Stimulated activated CD4-positive, alpha-beta T cell treated with anti-CD3 and anti-CD28 coated beads, Interleukin-4, amount 100 ng/mL, for 48 hours (primary cell): ENCODE data around the gene HSF4.

Source experiments
- DNase-seq, 2 donors: peaks; one replicate each; pipeline ENCODE4 v3.0.0-alpha.2; 2020; ENCODE audit warnings: low read depth in 2 of 2

The HSF4 gene

GRCh38 chr16:67184995-67185650 lies 20.6 kb downstream of the HSF4 start:
- peak; percentile 82 to 87 for DNase-seq

GRCh38 chr16:67185651-67186134 lies 21.1 kb downstream of the HSF4 start:
- no peak for DNase-seq

DNA sequence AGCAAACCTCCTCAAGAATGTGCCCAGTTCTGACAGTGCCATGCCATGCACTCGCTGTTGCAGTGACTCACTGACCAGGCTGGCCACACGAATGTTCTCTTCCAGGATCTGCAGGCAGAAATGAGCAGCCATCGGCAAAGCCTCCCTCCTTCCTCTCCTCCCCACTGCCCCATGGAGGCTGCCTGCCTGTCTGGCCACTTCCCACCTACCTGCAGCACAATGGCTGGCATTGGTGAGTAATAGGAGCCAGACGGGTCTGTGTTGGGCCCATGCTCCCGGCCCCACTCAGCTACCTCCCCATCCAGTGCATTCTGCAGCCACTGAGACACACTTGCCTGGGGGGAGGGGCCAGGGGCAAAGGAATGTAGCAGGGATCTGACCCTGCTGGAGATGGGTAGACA lies 22.0 kb downstream of the HSF4 start:
- no peak for DNase-seq

- DNase-seq, result no peak
Measured at GRCh38 chr16:67187175-67187890, 22.8 kb downstream of the HSF4 start.

GRCh38 chr16:67188323-67188722 lies 23.8 kb downstream of the HSF4 start:
- DNase-seq, result no peak

DNA sequence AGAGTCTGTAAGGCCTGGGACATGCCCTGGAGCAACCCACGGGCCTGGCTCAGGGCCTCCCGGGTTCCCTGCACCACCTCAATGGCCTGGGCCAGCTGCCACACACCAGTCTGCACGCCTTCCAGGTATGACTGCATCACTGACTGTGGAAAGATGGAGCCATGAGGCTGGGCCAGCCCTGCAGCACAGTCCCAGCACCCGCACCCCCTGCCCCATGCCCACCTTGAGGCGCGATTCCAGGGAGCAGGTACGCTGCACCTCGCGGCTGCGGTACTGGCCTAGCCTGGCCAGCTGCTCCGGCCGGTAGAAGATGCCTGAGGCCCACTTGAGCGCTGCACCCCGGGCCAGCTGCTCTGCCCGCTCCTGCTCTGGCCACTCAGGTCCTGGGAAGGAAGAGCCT lies 24.3 kb downstream of the HSF4 start:
- no peak for DNase-seq

- no peak for DNase-seq
Measured at GRCh38 chr16:67190041-67190440, 25.5 kb downstream of the HSF4 start, which contains the start of gene EXOC3L1. TSS of gene EXOC3L1 (minus strand) at chr16:67190136. CDS start at chr16:67189676, 460 bp downstream.

DNA sequence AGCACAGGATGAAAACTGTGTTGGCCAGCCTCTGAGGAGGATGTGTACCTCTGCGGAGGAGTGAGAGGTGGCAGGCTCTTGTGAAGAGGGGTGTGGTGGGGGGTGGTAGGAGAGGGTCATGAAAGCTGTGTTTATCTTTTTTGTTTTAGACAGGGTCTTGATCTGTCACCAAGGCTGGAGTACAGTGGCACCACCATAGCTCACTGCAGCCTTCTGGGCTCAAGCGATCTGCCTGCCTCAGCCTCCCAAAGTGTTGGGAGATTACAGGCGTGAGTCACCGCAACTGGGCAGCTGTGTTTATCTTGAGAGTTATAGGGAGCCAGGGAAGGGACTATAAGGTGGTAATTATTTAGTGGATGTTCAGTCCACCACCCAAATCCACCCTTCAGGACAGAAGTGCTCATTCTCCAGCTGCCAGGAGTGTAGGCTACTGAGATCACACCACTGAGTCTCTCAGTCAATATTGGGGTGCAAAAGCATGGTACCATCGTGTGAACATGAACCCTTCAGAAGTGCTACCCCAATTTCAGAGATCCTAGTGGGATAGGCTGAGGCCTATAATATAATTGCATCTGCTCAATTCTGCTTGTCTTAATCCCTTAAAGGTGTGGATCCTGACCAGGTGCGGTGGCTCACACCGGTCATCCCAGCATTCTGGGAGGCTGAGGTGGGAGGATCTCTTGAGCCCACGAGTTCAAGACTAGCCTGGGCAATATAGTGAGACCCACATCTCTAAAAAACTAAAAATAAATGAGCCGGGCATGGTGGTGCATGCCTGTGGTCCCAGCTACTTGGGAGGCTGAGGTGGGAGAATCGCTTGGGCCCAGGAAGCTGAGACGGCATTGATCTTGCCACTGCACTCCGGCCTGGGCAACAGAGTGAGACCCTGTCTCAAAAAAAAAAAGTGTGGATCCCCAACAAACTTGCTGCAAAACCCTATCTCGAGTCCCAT lies 26.2 kb downstream of the HSF4 start:
- no peak for DNase-seq

DNA sequence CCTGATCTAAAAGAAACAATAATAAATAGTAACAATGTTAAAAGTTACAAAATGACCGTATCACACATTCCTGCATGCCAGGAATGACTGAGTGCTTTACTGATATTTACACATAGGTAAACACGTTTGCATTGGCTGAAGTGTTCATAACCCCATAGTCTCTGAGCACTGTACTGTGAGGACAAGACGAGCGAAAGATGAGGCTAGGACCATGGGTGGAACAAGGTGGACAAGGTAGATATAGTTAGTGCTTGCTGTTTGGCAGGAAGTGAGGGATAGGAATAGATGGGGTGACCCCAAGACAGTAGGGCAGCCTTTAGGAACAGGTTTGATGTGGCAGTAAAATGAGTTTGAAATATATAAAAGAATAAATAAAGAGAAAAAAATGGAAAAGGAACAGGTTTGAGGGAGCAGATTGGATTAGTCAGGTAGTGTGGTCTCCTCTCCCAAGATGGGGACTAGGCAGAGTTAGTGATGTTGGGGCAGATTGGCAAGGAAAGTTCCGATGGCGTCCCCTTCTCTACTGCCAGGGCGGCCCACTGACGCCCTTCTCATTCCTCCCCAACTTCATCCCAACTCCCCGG lies 27.0 kb downstream of the HSF4 start:
- DNase-seq, result no peak

DNA sequence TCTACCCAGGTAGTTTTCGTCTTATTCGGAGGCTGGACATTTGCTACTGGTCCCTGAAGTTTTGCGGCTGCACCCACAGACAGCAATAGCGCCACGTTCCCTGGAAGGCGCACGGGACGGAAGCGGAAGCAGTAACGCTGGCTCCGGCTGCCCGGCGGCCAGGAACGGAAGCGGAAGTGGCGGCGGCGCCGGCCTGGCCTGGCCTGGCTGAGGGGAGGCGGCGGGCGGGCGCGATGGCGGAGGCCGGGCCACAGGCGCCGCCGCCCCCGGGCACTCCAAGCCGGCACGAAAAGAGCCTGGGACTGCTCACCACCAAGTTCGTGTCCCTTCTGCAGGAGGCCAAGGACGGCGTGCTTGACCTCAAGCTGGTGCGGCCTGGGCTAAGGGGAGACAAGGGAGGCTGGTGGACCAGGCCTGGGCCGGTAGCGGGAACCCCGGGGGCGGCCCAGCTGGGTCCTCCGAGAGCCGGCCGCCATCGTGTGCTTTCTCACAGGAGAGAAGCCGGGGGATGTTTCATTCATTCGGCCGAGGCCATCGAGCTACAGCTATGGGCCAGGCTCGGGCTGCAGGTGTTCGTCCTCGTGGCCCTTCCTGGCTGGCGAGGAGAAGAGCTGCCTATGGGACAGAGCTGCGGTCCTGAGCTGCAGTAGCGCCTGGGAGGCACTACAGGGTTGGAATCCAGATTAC lies 27.6 kb downstream of the HSF4 start, which contains the start of gene E2F4:
TSS of gene E2F4 (plus strand) at position 161 of the 687 bp plus-strand sequence. CDS start at position 234, 73 bp downstream.
- peak; percentile 80 to 88 for DNase-seq

DNA sequence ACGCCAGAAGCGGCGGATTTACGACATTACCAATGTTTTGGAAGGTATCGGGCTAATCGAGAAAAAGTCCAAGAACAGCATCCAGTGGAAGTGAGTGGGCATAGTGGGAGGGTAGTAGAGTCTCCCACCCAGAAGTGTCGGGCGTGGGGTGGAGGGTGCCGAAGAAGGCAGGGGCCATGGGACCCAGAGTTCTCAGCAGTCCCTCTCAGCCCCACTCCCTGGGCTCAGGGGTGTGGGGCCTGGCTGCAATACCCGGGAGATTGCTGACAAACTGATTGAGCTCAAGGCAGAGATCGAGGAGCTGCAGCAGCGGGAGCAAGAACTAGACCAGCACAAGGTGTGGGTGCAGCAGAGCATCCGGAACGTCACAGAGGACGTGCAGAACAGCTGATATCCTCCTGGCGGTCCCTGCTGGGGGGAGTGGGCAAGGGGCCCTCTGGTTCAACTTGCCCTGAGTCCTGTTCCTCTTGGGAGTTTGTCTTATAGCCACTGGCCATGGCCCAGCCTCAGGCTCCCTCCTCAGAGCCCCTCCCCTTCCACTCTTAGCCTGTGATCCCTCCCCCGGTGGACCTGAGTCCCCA lies 28.3 kb downstream of the HSF4 start:
- no peak for DNase-seq

DNA sequence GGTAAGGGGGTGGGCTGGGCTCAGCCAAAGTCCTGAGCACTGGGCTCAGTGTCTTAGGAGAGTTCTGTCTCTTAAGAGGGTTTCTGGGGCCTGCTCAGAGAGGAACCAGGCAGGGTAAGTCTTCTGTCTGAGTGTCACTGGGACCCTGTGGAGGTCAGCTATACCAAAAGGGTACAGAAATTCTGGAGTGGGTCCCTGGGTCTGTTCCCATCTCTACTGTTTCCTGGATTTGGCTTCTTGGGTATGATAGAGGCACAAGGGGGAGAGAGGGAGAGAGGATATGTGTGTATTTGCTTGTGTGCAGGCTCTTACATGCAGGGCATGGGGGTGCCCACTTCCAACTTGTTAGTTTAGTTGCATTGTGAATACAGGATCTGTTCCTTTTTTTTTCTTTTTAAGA lies 29.0 kb downstream of the HSF4 start:
- DNase-seq, result no peak

GRCh38 chr16:67194260-67194659 lies 29.7 kb downstream of the HSF4 start:
- DNase-seq, result no peak

DNA sequence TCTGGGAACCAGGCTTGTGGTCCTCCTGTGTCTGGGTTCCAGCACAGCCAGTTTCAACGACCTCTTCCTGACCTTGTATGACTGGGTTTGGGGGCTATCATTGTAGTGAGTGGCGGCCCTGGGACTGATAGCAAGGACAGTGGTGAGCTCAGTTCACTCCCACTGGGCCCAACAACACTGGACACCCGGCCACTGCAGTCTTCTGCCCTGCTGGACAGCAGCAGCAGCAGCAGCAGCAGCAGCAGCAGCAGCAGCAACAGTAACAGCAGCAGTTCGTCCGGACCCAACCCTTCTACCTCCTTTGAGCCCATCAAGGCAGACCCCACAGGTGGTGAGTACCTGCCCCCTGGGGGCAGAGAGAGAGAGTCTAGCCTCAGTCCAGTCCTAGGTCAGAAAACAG lies 31.1 kb downstream of the HSF4 start:
- DNase-seq, result no peak

DNA sequence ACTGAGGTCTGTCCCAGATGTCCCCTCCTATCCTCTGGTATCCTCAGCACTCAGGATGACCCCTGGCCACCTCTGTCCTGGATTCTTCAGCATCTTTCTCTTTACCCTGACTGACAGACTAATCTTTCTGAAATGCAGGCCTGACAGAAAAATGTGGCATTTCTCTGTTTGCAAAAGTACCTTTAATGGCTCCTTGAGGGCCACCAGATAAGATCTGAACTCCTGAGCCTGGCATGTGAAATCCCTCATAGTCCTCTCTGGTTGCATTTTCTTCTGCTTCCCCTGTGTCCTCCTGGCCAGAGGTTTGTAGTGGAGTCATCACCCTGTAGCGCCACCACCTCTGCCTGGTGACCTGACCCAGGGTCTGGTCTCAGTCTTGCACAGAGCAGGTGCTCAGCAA lies 32.3 kb downstream of the HSF4 start:
- no peak for DNase-seq

GRCh38 chr16:67197704-67198103 lies 33.2 kb downstream of the HSF4 start:
- DNase-seq, result no peak

DNA sequence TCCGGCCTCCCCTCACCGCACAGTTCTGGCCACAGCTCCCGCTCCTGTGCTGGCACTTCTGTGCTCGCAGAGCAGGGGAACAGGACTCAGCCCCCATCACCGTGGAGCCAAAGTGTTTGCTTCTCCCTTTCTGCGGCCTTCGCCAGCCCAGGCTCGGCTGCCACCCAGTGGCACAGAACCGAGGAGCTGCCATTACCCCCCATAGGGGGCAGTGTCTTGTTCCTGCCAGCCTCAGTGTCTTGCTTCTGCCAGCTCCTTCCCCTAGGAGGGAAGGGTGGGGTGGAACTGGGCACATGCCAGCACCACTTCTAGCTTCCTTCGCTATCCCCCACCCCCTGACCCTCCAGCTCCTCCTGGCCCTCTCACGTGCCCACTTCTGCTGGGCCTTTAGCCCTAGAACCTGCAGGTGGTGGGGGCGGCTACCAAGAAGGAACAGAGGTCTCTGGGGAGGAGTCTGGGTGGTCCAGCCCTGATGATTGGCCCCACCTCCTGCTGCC lies 33.7 kb downstream of the HSF4 start:
- DNase-seq, result no peak

GRCh38 chr16:67199011-67199807 lies 34.7 kb downstream of the HSF4 start, which contains the start of gene ELMO3:
TSS of gene ELMO3 (plus strand) at chr16:67199131. CDS start at chr16:67199327, 196 bp downstream.
- no peak for DNase-seq

DNA sequence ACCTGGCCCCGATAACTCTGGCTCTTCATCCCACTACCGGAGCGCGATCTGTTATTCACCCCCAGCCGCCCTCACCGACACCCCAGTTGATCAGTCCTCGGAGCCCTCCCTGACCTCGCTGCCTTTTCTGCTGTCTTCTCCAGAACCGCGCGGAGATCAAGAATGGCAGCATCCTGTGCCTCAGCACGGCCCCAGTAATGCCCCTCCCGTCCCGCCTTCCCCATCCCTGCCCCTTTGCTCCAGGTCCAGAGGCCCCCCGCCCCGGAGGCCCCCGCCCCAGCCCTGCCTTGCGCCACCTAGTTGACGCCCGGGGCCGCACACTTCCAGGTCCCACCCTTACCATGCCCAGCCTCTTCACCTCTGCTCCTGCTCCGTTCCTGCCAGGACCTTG lies 35.3 kb downstream of the HSF4 start:
- DNase-seq, result no peak

DNA sequence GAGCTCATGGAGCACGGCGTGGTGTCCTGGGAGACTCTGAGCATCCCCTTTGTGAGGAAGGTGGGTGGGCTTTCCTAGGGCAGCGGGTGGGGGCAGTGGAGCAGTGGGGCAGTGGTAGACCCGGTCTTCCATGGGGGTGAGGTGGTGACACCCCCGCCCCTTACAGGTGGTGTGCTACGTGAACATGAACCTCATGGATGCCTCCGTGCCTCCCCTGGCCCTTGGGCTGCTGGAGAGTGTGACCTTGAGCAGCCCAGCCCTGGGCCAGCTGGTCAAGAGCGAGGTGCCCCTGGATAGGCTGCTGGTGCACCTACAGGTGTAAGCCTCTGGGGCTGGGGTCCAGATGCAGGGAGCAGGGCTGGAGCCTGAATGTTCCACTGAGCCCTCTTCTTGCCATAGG lies 35.9 kb downstream of the HSF4 start:
- no peak for DNase-seq
